HepG2 (cell line): ENCODE data around the gene CCDC192. TPM values are rescaled to one million over a fixed set of nuclear protein-coding genes. Genes with fewer than 3 reads are reported as not detected.

Source experiments
- ATAC-seq: fragments of 200-7000 bp; cut with Tn5 transposase; 3 replicates; pipeline ENCODE4 v1.9.1; 2020; ENCODE audit warnings: mild to moderate bottlenecking, moderate library complexity
- BruUV-seq: library from RNA; stranded (reverse); fragments of 400-500 nt; replicated peaks from 2 replicates; lab custom pipeline; 2021; lab: Mats Ljungman, UMichigan
- CTCF ChIA-PET: fragments of 300-600 bp; formaldehyde crosslinking; extraction: SDS; loops from one replicate; lab custom pipeline; 2021; ENCODE audit warnings: low total read pairs, inconsistent platforms, low intra/inter-chr PET ratio; lab: Yijun Ruan, JAX
- POLR2A ChIA-PET: fragments of 350-600 bp; sonication (Branson Sonifier 250); formaldehyde crosslinking; loops from one replicate; lab custom pipeline; 2020; ENCODE audit warnings: antibody characterized with exemption, inconsistent platforms; lab: Yijun Ruan, JAX
- DNase-seq: peaks from one replicate; pipeline ENCODE4 v3.0.0-alpha.2; 2015; ENCODE audit warnings: low spot score
- FAIRE-seq: peaks from 3 replicates; lab custom pipeline; 2011; peaks lifted over from hg19 to GRCh38; lab: Jason Lieb, UNC
- H2AFZ ChIP-seq: one replicate; pipeline ENCODE4 v1.6.1; 2011; ENCODE audit warnings: low read length, inconsistent platforms
- H3K27ac ChIP-seq: fragments of 300-600 bp; 3 replicates; pipeline ENCODE4 v1.8.0; 2011; ENCODE audit warnings: mixed run types, mild to moderate bottlenecking, mixed read lengths, low read length, inconsistent platforms; ENCODE audit not compliant: insufficient read depth; ENCODE audit errors: extremely low read length
- H3K27me3 ChIP-seq, 2 experiments: fragments of 200-600 bp in 1 of 2; 2 replicates in 1 of 2; 3 replicates in 1 of 2; pipeline versions ENCODE4 v1.6.0 to v1.8.0; 2011; ENCODE audit warnings: low read length in 2 of 2, mild to moderate bottlenecking in 2 of 2, moderate library complexity in 2 of 2, inconsistent platforms in 1 of 2; ENCODE audit not compliant: insufficient read depth in 2 of 2, control insufficient read depth in 1 of 2
- H3K36me3 ChIP-seq, 2 experiments: fragments of 200-600 bp in 1 of 2; replicated peaks in 1 of 2; 2 replicates in 1 of 2; 3 replicates in 1 of 2; pipeline versions ENCODE4 v1.5.1 to v1.8.0; 2011; ENCODE audit warnings: low read length in 2 of 2, inconsistent platforms in 1 of 2; ENCODE audit not compliant: insufficient read depth in 2 of 2, control insufficient read depth in 1 of 2
- H3K4me1 ChIP-seq: 2 replicates; pipeline ENCODE4 v1.5.1; 2012; ENCODE audit warnings: low read length, inconsistent platforms; ENCODE audit not compliant: insufficient read depth
- H3K4me2 ChIP-seq: 2 replicates; pipeline ENCODE4 v1.6.0; 2011; ENCODE audit warnings: low read depth, low read length, inconsistent platforms
- H3K4me3 ChIP-seq, 3 experiments: fragments of 200-600 bp in 1 of 3; sonication (generic), shearing (Covaris generic) in 1 of 3; replicated peaks in 1 of 3; 2 replicates each; pipeline ENCODE4 v1.5.1; 2011 to 2016; ENCODE audit warnings: low read length in 3 of 3, inconsistent platforms in 2 of 3, low read depth in 2 of 3, mild to moderate bottlenecking in 2 of 3, control low read depth in 1 of 3, mixed read lengths in 1 of 3; ENCODE audit not compliant: insufficient read depth in 1 of 3
- H3K79me2 ChIP-seq: one replicate; pipeline ENCODE4 v1.6.1; 2011; ENCODE audit warnings: low read length, inconsistent platforms; ENCODE audit not compliant: insufficient read depth
- H3K9ac ChIP-seq: 2 replicates; pipeline ENCODE4 v1.6.0; 2011; ENCODE audit warnings: mild to moderate bottlenecking, low read depth, low read length, inconsistent platforms; ENCODE audit not compliant: insufficient read depth
- H3K9me3 ChIP-seq: 2 replicates; pipeline ENCODE4 v1.5.1; 2012; ENCODE audit warnings: mild to moderate bottlenecking, low read length
- H4K20me1 ChIP-seq: 2 replicates; pipeline ENCODE4 v1.6.0; 2011; ENCODE audit warnings: inconsistent platforms, mild to moderate bottlenecking, low read length, moderate library complexity; ENCODE audit not compliant: insufficient read depth
- ETV5 ChIP-seq: IDR thresholded peaks from 2 replicates; pipeline ENCODE4 v1.6.1; 2018; ENCODE audit warnings: missing biosample characterization, missing genetic modification reagents, inconsistent platforms, borderline replicate concordance
- HDAC6 ChIP-seq: fragments of 200-600 bp; sonication (generic); IDR thresholded peaks from 2 replicates; pipeline ENCODE4 v1.7.0; 2017; ENCODE audit warnings: mild to moderate bottlenecking, antibody characterized with exemption, low read length, low read depth
- PAF1 ChIP-seq: IDR thresholded peaks from 2 replicates; pipeline ENCODE4 v1.6.1; 2016; ENCODE audit warnings: missing genetic modification reagents, missing compliant biosample characterization
- PHF21A ChIP-seq: sonication (generic); formaldehyde crosslinking; IDR thresholded peaks from 2 replicates; pipeline ENCODE4 v1.5.0; 2020; ENCODE audit warnings: mild to moderate bottlenecking, missing genetic modification reagents
- RBM22 ChIP-seq: fragments of 200-400 bp; formaldehyde crosslinking; optimal IDR thresholded peaks from 2 replicates; pipeline ENCODE3; 2017; ENCODE audit warnings: mild to moderate bottlenecking, low read length, moderate library complexity
- RCOR2 ChIP-seq: IDR thresholded peaks from 2 replicates; pipeline ENCODE4 v1.6.1; 2016; ENCODE audit warnings: missing biosample characterization, missing genetic modification reagents
- RFX3 ChIP-seq: IDR thresholded peaks from 2 replicates; pipeline ENCODE4 v1.6.1; 2016; ENCODE audit warnings: missing biosample characterization, missing genetic modification reagents
- SCMH1 ChIP-seq: sonication (generic); formaldehyde crosslinking; IDR thresholded peaks from 2 replicates; pipeline ENCODE4 v1.9.0; 2021; ENCODE audit warnings: missing genetic modification reagents, mild to moderate bottlenecking, borderline replicate concordance
- SMAD1 ChIP-seq: sonication (generic); formaldehyde crosslinking; IDR thresholded peaks from 2 replicates; pipeline ENCODE4 v1.4.0; 2020; ENCODE audit warnings: missing genetic modification reagents, low read depth, mild to moderate bottlenecking, borderline replicate concordance
- SOX13 ChIP-seq, 3 experiments: fragments of 450-650 bp in 1 of 3; sonication (generic) in 1 of 3; formaldehyde crosslinking in 1 of 3; IDR thresholded peaks in 2 of 3; conservative IDR thresholded peaks in 1 of 3; 2 replicates each; pipeline versions ENCODE4 v1.5.0 to v1.6.1; 2016 to 2020; ENCODE audit warnings: antibody characterized with exemption in 1 of 3, mild to moderate bottlenecking in 1 of 3, missing compliant biosample characterization in 1 of 3, missing genetic modification reagents in 1 of 3, moderate library complexity in 1 of 3
- TFE3 ChIP-seq: IDR thresholded peaks from 2 replicates; pipeline ENCODE4 v1.6.1; 2016
- ZFP36L2 ChIP-seq: sonication (generic); formaldehyde crosslinking; IDR thresholded peaks from 2 replicates; pipeline ENCODE4 v1.4.0; 2020; ENCODE audit warnings: missing genetic modification reagents
- ZNF235 ChIP-seq: sonication (generic); formaldehyde crosslinking; IDR thresholded peaks from 2 replicates; pipeline ENCODE4 v1.8.1; 2023; ENCODE audit warnings: mild to moderate bottlenecking, missing genetic modification reagents, borderline replicate concordance
- ZNF512B ChIP-seq: sonication (generic); formaldehyde crosslinking; IDR thresholded peaks from 2 replicates; pipeline ENCODE4 v1.5.1; 2020; ENCODE audit warnings: missing genetic modification reagents, mild to moderate bottlenecking, borderline replicate concordance
- ZNF530 ChIP-seq: sonication (generic); formaldehyde crosslinking; IDR thresholded peaks from 2 replicates; pipeline ENCODE4 v1.5.0; 2020; ENCODE audit warnings: low read depth, mild to moderate bottlenecking, missing genetic modification reagents
- ZNF577 ChIP-seq: sonication (generic); formaldehyde crosslinking; IDR thresholded peaks from 2 replicates; pipeline ENCODE4 v1.4.0; 2020; ENCODE audit warnings: mild to moderate bottlenecking, low read depth, missing genetic modification reagents, borderline replicate concordance
- ZNF713 ChIP-seq: sonication (generic); formaldehyde crosslinking; IDR thresholded peaks from 2 replicates; pipeline ENCODE4 v1.4.0; 2020; ENCODE audit warnings: mild to moderate bottlenecking, missing genetic modification reagents
- ZNF724P ChIP-seq: sonication (generic); formaldehyde crosslinking; IDR thresholded peaks from 2 replicates; pipeline ENCODE4 v1.8.0; 2022; ENCODE audit warnings: missing genetic modification reagents, borderline replicate concordance
- WGBS: methylation state at CpG from one replicate; pipeline ENCODE4 v1.1.6; 2017; ENCODE audit warnings: low lambda C conversion rate; 5-methylcytosine and 5-hydroxymethylcytosine counted together
- in situ Hi-C: cut with HindIII; loops from 2 replicates; pipeline ENCODE4 v1.10.0; 2017; ENCODE audit warnings: low pct_unique_long_range_greater_than_20kb; ENCODE audit not compliant: extremely low pct_ligation_motif_present
- intact Hi-C: fragments of 100-400 bp; cut with micrococcal nuclease; formaldehyde crosslinking; loops from one replicate; pipeline ENCODE4 v1.10.0; 2022; ENCODE audit not compliant: unreplicated experiment
- polyA plus RNA-seq, 8 experiments: library from polyadenylated mRNA; depleted of rRNA in 3 of 8; stranded (reverse) in 7 of 8; unstranded in 1 of 8; fragments of >200 nt; fragmentation: Illumina TruSeq in 4 of 8; extraction: Trizol in 4 of 8; gene quantifications; 2 replicates each; pipeline versions ENCODE4 v1.2.1 to v1.2.3, GENCODE V29; 2011 to 2016; ENCODE audit warnings: low read depth in 4 of 8, missing spikeins in 1 of 8, mixed read lengths in 1 of 8; ENCODE audit not compliant: insufficient read depth in 1 of 8
- total RNA-seq, 5 experiments: library from RNA; depleted of rRNA; stranded (reverse); fragments of >200 nt; fragmentation: Illumina TruSeq; extraction: Trizol; gene quantifications; 2 replicates each; pipeline ENCODE4 v1.2.3, GENCODE V29; 2016; ENCODE audit warnings: low read depth in 1 of 5
- TF ChIP-seq, protein P1 (sequence below): IDR thresholded peaks from 2 replicates; pipeline ENCODE4 v1.6.1; 2018; ENCODE audit warnings: missing genetic modification reagents, mild to moderate bottlenecking, missing compliant biosample characterization
- TF ChIP-seq, protein P2 (sequence below): sonication (generic); formaldehyde crosslinking; IDR thresholded peaks from 2 replicates; pipeline ENCODE4 v1.4.0; 2020; ENCODE audit warnings: missing genetic modification reagents, low read depth, mild to moderate bottlenecking, borderline replicate concordance

CCDC192 gene
- total and polyA plus RNA-seq, 2 of the 13 experiments (the other 11 are each of a cell fraction or from before 2014, with no cell fraction given): not detected

DNA sequence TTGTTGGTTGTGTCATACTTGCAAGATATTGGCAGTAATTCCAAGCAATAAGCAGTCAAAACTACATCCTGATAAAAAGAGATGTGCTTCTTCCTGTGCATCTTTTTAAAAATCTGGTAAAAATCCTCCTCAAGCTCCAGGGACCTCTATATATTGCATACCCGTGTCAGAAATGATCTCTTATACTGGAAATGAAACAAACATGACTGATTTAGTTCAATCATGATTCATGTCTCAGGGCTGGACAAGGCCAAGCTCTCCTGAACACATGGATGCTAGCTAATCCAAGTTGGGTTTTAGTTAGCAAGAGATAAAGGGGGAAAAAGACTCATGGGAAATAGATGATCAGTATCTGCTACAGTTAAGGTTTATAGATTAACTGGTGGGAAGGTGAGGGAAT is 69.3 kb downstream of the CCDC192 start:
- FAIRE-seq (no peak), DNase-seq (no peak), ATAC-seq (no peak)
- TF ChIP-seq, protein P1, sequence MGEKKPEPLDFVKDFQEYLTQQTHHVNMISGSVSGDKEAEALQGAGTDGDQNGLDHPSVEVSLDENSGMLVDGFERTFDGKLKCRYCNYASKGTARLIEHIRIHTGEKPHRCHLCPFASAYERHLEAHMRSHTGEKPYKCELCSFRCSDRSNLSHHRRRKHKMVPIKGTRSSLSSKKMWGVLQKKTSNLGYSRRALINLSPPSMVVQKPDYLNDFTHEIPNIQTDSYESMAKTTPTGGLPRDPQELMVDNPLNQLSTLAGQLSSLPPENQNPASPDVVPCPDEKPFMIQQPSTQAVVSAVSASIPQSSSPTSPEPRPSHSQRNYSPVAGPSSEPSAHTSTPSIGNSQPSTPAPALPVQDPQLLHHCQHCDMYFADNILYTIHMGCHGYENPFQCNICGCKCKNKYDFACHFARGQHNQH: no peak
- TF ChIP-seq TFE3 (CRISPR knock-in tag): no peak
- TF ChIP-seq ZNF577 (CRISPR knock-in tag): no peak
- no peak for TF ChIP-seq ZNF512B (CRISPR knock-in tag)
- TF ChIP-seq PAF1 (CRISPR knock-in tag): no peak
- TF ChIP-seq RBM22: no peak
- TF ChIP-seq, protein P2, sequence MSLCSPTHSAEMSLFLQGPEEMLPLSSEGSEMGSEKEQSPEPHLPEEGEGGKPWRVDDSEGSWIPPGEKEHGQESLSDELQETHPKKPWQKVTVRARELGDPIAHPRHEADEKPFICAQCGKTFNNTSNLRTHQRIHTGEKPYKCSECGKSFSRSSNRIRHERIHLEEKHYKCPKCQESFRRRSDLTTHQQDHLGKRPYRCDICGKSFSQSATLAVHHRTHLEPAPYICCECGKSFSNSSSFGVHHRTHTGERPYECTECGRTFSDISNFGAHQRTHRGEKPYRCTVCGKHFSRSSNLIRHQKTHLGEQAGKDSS: no peak
- TF ChIP-seq ZFP36L2 (CRISPR knock-in tag): no peak
- no peak for TF ChIP-seq RFX3 (CRISPR knock-in tag)
- no peak for TF ChIP-seq SOX13 (IDR thresholded peaks at IDR 0.05)
- TF ChIP-seq SOX13 (CRISPR knock-in tag; conservative IDR thresholded peaks at IDR 0.05 in 1 of 2, IDR thresholded peaks at IDR 0.05 in 1 of 2): no peak
- TF ChIP-seq HDAC6: no peak
- no peak for TF ChIP-seq PHF21A (CRISPR knock-in tag)
- no peak for TF ChIP-seq ZNF235 (CRISPR knock-in tag)
- TF ChIP-seq ZNF713 (CRISPR knock-in tag): no peak
- no peak for TF ChIP-seq ZNF530 (CRISPR knock-in tag)
- no peak for TF ChIP-seq RCOR2 (CRISPR knock-in tag)
- TF ChIP-seq ZNF724P: no peak
- TF ChIP-seq SMAD1 (CRISPR knock-in tag): no peak
- TF ChIP-seq ETV5: no peak
- TF ChIP-seq SCMH1: no peak
- H3K79me2 ChIP-seq: no peaks in the 10 kb centered on the region
- no peak overlapping the region for H3K4me2 ChIP-seq
- H3K4me1 ChIP-seq: no peaks in the 10 kb centered on the region
- intact Hi-C loops: no loop called here
- H3K9me3 ChIP-seq: no peaks in the 10 kb centered on the region
- no peaks in the 10 kb centered on the region for H3K27me3 ChIP-seq
- 4% methylated on average over 1 of the region's 1 CpG for WGBS
- in situ Hi-C loops: no loop called here
- CTCF ChIA-PET: no interaction called here
- no peaks in the 10 kb centered on the region for H3K36me3 ChIP-seq
- H4K20me1 ChIP-seq: no peaks in the 10 kb centered on the region
- POLR2A ChIA-PET: no interaction called here
- H3K27ac ChIP-seq: no peak overlapping the region
- no peak overlapping the region for H2AFZ ChIP-seq
- BruUV-seq: no TSS peak
- no peak overlapping the region for H3K9ac ChIP-seq
- no peak overlapping the region for H3K4me3 ChIP-seq
